Activated naive CD4-positive, alpha-beta T cell treated with anti-CD3 and anti-CD28 coated beads for 36 hours (primary cell): ENCODE results near the gene TLR6. TPM values are rescaled to one million over a fixed set of nuclear protein-coding genes. Genes with fewer than 3 reads are reported as not detected.

Experiments
- CTCF ChIA-PET: fragments of 350-600 bp; sonication (Branson Sonifier 250); formaldehyde crosslinking; loops from one replicate; lab custom pipeline; 2021; ENCODE audit warnings: antibody characterized with exemption; lab: Charles Lee
- DNase-seq: peaks from one replicate; pipeline ENCODE4 v3.0.0-alpha.2; 2020
- H3K27ac Mint-ChIP-seq: one replicate; pipeline ENCODE4 v1.8.0; 2021; ENCODE audit warnings: mild to moderate bottlenecking, mixed read lengths
- H3K27me3 Mint-ChIP-seq: one replicate; pipeline ENCODE4 v1.8.0; 2021; ENCODE audit warnings: low read depth, mixed read lengths
- H3K36me3 Mint-ChIP-seq: one replicate; pipeline ENCODE4 v1.8.0; 2021; ENCODE audit warnings: low read depth, mixed read lengths
- H3K4me1 Mint-ChIP-seq: one replicate; pipeline ENCODE4 v1.8.0; 2021; ENCODE audit warnings: low read depth, mixed read lengths
- H3K4me3 Mint-ChIP-seq: one replicate; pipeline ENCODE4 v1.8.0; 2021; ENCODE audit warnings: mild to moderate bottlenecking, moderate library complexity, mixed read lengths
- H3K9me3 Mint-ChIP-seq: one replicate; pipeline ENCODE4 v1.8.0; 2021; ENCODE audit warnings: mixed read lengths
- intact Hi-C: fragments of 100-400 bp; cut with micrococcal nuclease; formaldehyde crosslinking; loops from one replicate; pipeline ENCODE4 v1.15.1; 2023
- total RNA-seq, 2 experiments: library from RNA; stranded (reverse); gene quantifications; one replicate each; pipeline ENCODE4 v1.2.3, GENCODE V29; 2021

TLR6 gene
- total RNA-seq, 2 experiments from 2014 or later, result 3.6 TPM

DNA sequence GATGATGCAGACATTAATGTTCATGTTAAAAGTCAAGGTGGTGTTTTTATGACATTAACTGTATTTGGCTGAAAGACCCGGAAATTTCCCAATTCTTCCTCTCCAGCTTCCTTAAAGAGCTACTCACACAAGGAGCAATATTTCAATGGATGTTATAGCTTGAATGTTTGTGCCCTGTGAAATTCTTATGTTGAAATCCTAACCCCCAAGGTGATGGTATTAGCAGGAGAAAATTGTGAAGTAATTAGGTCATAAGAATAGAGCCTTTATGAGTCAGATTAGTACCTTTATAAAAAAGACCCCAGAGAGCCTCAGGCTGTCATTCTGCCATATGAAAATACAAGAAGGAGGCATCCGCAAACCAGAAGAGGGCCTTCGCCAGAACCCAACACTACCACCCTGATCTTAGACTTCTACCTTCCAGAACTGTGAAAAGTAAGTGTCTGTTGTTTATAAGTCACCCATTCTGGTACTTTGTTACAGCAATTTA lies 55.6 kb downstream of the TLR6 start:
- CTCF ChIA-PET, result interaction anchor here (0.6 to 6.4 kb wide), 7 partner anchors 18 to 481 kb away, joined by 3 to 62 read pairs (median 3); partner anchors contain the start of gene TLR10
- peaks cover 29% of the 10 kb centered on the region for H3K4me1 Mint-ChIP-seq
- H3K36me3 Mint-ChIP-seq, result peaks cover 49% of the 10 kb centered on the region
- H3K27ac Mint-ChIP-seq, result no peak overlapping the region
- intact Hi-C loops, result loop anchor here (5.0 to 10.0 kb wide), 2 partner anchors 129 to 1116 kb away; partner anchors contain the start of gene RELL1
- peaks cover 41% of the 10 kb centered on the region for H3K9me3 Mint-ChIP-seq
- no peaks in the 10 kb centered on the region for H3K27me3 Mint-ChIP-seq
- H3K4me3 Mint-ChIP-seq, result no peak overlapping the region
- DNase-seq, result no peak

DNA sequence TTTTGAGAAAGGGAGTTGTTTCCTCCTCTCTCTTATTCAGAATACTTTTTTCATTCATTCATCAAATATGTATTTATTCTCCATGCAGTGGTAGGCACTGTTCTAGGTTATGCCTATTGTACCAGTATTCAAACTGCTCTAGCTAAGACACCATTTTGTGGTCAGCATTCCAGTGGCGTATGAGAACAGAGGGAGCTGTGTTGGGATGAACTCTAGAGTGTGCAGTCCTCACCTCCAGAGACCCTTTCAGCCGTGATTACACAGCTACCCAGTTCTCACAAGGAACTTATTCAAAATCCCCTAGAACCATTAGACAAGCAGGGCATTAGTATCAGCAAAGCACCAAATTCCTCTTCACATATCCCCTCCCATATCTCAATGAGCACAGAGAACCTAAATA lies 56.3 kb downstream of the TLR6 start:
- no peak overlapping the region for H3K27ac Mint-ChIP-seq
- no peaks in the 10 kb centered on the region for H3K27me3 Mint-ChIP-seq
- no peak for DNase-seq
- H3K9me3 Mint-ChIP-seq, result peaks cover 44% of the 10 kb centered on the region
- intact Hi-C loops, result loop anchor here (5.0 to 10.0 kb wide), 2 partner anchors 128 to 1116 kb away; partner anchors contain the start of gene RELL1
- CTCF ChIA-PET, result interaction anchor here (0.6 to 6.4 kb wide), 6 partner anchors 18 to 481 kb away, joined by 3 to 62 read pairs (median 5); partner anchors contain the start of gene TLR10
- H3K36me3 Mint-ChIP-seq, result peaks cover 50% of the 10 kb centered on the region
- peaks cover 22% of the 10 kb centered on the region for H3K4me1 Mint-ChIP-seq
- H3K4me3 Mint-ChIP-seq, result no peak overlapping the region

- no peak overlapping the region for H3K4me3 Mint-ChIP-seq
- peaks cover 31% of the 10 kb centered on the region for H3K36me3 Mint-ChIP-seq
- H3K4me1 Mint-ChIP-seq, result peaks cover 3% of the 10 kb centered on the region
These were observed 61.5 kb downstream of the TLR6 start for GRCh38 chr4:38795087-38795486.

GRCh38 chr4:38794051-38794450 lies 62.6 kb downstream of the TLR6 start:
- peaks cover 22% of the 10 kb centered on the region for H3K36me3 Mint-ChIP-seq
- intact Hi-C loops, result no loop called here
- no peak for DNase-seq
- H3K4me1 Mint-ChIP-seq, result peaks cover 3% of the 10 kb centered on the region
- peaks cover 39% of the 10 kb centered on the region for H3K9me3 Mint-ChIP-seq
- no peak overlapping the region for H3K4me3 Mint-ChIP-seq
- no peak overlapping the region for H3K27ac Mint-ChIP-seq
- CTCF ChIA-PET, result interaction anchor here (1.0 to 1.7 kb wide), 4 partner anchors 10 to 100 kb away, joined by 3 to 6 read pairs (median 4); partner anchors contain the start of gene TLR10
- H3K27me3 Mint-ChIP-seq, result no peaks in the 10 kb centered on the region

More at GRCh38 chr4:38795087-38795486, 61.5 kb downstream of the TLR6 start:
- intact Hi-C loops, result no loop called here
- Mint-ChIP-seq H3K9me3 (peaks cover 41% of the 10 kb centered on the region), H3K27ac (no peak overlapping the region), H3K27me3 (no peaks in the 10 kb centered on the region)
- DNase-seq, result no peak
- CTCF ChIA-PET, result interaction anchor here (0.6 to 1.7 kb wide), 6 partner anchors 11 to 99 kb away, joined by 3 to 7 read pairs (median 4); partner anchors contain the start of gene TLR10

DNA sequence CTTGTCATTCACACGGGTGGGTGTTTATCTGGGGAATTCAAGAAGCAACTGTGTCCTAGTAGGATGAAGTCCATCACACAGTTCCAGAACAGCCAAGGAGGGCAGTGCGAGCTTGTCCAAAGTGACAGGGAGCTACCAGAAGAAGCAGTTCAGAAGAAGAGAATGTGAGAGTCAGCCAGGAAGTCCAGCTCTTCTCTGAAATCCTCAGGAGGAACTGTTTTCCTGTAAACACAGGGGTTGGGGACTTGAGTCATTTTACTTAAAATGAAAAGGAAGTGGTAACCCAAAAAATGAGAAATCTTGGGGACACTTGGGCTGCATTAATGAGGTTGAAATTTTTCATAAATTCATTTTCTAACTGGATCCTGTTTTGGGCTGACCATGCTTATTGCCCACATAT lies 65.6 kb downstream of the TLR6 start:
- CTCF ChIA-PET, result interaction anchor here (1.5 to 1.7 kb wide), 2 partner anchors 9 to 32 kb away, joined by 6 to 7 read pairs; partner anchors contain the start of gene TLR10
- Mint-ChIP-seq H3K4me1 (peaks cover 3% of the 10 kb centered on the region), H3K4me3 (no peak overlapping the region), H3K9me3 (peaks cover 29% of the 10 kb centered on the region), H3K27ac (no peak overlapping the region), H3K27me3 (no peaks in the 10 kb centered on the region), H3K36me3 (peaks cover 8% of the 10 kb centered on the region)
- DNase-seq, result no peak
- intact Hi-C loops, result no loop called here

DNA sequence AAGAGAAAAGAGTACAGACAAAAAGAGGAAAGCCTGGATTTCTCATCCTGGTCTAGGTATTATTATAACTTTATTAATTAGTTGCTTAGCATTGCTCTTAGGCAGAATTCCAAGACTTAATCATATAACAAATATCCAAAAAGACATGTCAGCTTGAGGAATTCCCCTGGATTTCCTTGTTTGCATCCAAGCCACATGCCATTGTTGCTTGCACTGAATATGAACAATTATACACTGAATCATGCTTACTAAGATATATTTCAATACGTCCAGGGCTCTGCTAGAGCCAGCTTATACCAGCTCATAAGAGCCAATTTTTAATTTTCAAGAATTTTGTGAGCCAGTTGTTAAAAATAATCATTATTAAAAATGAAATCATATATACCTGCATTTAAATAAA lies 68.3 kb downstream of the TLR6 start:
- DNase-seq, result no peak
- Mint-ChIP-seq H3K27me3 (no peaks in the 10 kb centered on the region), H3K4me3 (no peak overlapping the region), H3K4me1 (peaks cover 3% of the 10 kb centered on the region), H3K36me3 (peaks cover 1% of the 10 kb centered on the region), H3K9me3 (peaks cover 16% of the 10 kb centered on the region), H3K27ac (no peak overlapping the region)
- intact Hi-C loops, result no loop called here
- CTCF ChIA-PET, result interaction anchor here (2.5 kb wide), 1 partner anchor 28 kb away, joined by 9 read pairs; no protein-coding TSS in a partner anchor

DNA sequence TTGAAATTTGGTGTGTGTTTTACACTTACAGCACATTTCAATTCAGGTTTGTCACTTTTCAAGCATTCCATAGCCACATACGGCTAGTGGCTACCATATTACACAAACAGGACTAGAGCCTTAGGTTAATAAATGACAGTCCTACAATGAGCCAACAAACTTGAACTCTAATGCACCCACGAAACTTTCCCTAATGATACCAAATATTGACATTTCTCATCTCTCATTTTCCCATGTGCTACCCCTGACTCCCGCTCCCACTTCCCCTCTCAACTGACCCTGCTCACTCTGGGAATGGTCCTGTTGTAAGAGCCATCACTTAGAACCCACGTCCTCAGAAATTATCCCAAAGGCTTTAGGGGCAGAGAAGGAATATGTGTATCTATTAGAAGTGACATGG lies 68.9 kb downstream of the TLR6 start:
- Mint-ChIP-seq H3K9me3 (peaks cover 14% of the 10 kb centered on the region), H3K4me1 (peaks cover 4% of the 10 kb centered on the region), H3K4me3 (no peak overlapping the region), H3K36me3 (peaks cover 1% of the 10 kb centered on the region), H3K27ac (no peak overlapping the region), H3K27me3 (no peaks in the 10 kb centered on the region)
- DNase-seq, result no peak
- intact Hi-C loops, result no loop called here
- CTCF ChIA-PET, result no interaction called here

GRCh38 chr4:38785901-38786402 lies 70.7 kb downstream of the TLR6 start:
- CTCF ChIA-PET, result interaction anchor here (1.0 to 8.1 kb wide), 3 partner anchors 18 to 396 kb away, joined by 4 to 127 read pairs (median 4); partner anchors contain the start of genes TLR1 and WDR19
- intact Hi-C loops, result no loop called here
- Mint-ChIP-seq H3K4me1 (peaks cover 5% of the 10 kb centered on the region), H3K4me3 (no peak overlapping the region), H3K27ac (no peak overlapping the region), H3K27me3 (no peaks in the 10 kb centered on the region), H3K36me3 (peaks cover 1% of the 10 kb centered on the region), H3K9me3 (peaks cover 8% of the 10 kb centered on the region)
- no peak for DNase-seq

GRCh38 chr4:38785041-38785790 lies 71.4 kb downstream of the TLR6 start:
- H3K27ac Mint-ChIP-seq, result no peak overlapping the region
- H3K4me3 Mint-ChIP-seq, result no peak overlapping the region
- DNase-seq, result no peak
- intact Hi-C loops, result no loop called here
- no peaks in the 10 kb centered on the region for H3K27me3 Mint-ChIP-seq
- peaks cover 6% of the 10 kb centered on the region for H3K9me3 Mint-ChIP-seq
- CTCF ChIA-PET, result interaction anchor here (0.7 to 8.1 kb wide), 4 partner anchors 19 to 671 kb away, joined by 3 to 127 read pairs (median 4); partner anchors contain the start of genes TLR1 and WDR19
- peaks cover 4% of the 10 kb centered on the region for H3K4me1 Mint-ChIP-seq
- peaks cover 1% of the 10 kb centered on the region for H3K36me3 Mint-ChIP-seq

- Mint-ChIP-seq H3K27me3 (no peaks in the 10 kb centered on the region), H3K36me3 (no peaks in the 10 kb centered on the region), H3K9me3 (no peaks in the 10 kb centered on the region), H3K27ac (no peak overlapping the region), H3K4me1 (peaks cover 4% of the 10 kb centered on the region), H3K4me3 (no peak overlapping the region)
- CTCF ChIA-PET, result interaction anchor here (0.6 to 8.1 kb wide), 4 partner anchors 11 to 77 kb away, joined by 3 to 127 read pairs (median 9); no protein-coding TSS in a partner anchor
- no peak for DNase-seq
- intact Hi-C loops, result no loop called here
These were observed 72.5 kb downstream of the TLR6 start for GRCh38 chr4:38784141-38784540.

- intact Hi-C loops, result loop anchor here (1.0 kb wide), 2 partner anchors 24 to 604 kb away; no protein-coding TSS in a partner anchor
- DNase-seq, result no peak
- H3K4me1 Mint-ChIP-seq, result peaks cover 4% of the 10 kb centered on the region
- no peak overlapping the region for H3K4me3 Mint-ChIP-seq
- H3K9me3 Mint-ChIP-seq, result no peaks in the 10 kb centered on the region
- CTCF ChIA-PET, result interaction anchor here (0.6 to 8.1 kb wide), 33 partner anchors 10 to 905 kb away, joined by 3 to 127 read pairs (median 4); partner anchors contain the start of gene TLR1
- H3K27ac Mint-ChIP-seq, result no peak overlapping the region
- no peaks in the 10 kb centered on the region for H3K36me3 Mint-ChIP-seq
- H3K27me3 Mint-ChIP-seq, result no peaks in the 10 kb centered on the region
These were observed 73.5 kb downstream of the TLR6 start for GRCh38 chr4:38783109-38783460.
